ENCODE measurements around the gene JKAMP.
A peak's percentile ranks its signal among the peaks of the same experiment; 100 is the strongest.

The JKAMP gene

GRCh38 chr14:59481871-59482540 lies 2.3 kb upstream of the JKAMP start:
- peak; percentile 78 for DNase-seq (ENCODE audit: low read depth)

GRCh38 chr14:59482541-59483331 lies 1.6 kb upstream of the JKAMP start:
- peak; percentile 94 for DNase-seq (ENCODE audit: low read depth)

- peak; percentile 65 for DNase-seq (ENCODE audit: low read depth)
Observed at GRCh38 chr14:59483363-59483762, 954 bp upstream of the JKAMP start.

GRCh38 chr14:59484639-59485175 lies 390 bp downstream of the JKAMP start:
- peak; percentile 42 for DNase-seq (ENCODE audit: low read depth)

GRCh38 chr14:59490756-59491155 lies 6.4 kb downstream of the JKAMP start:
- peak; percentile 25 for DNase-seq (ENCODE audit: low read depth)

GRCh38 chr14:59492384-59492783 lies 8.1 kb downstream of the JKAMP start:
- no peak for DNase-seq (ENCODE audit: low read depth)

DNA sequence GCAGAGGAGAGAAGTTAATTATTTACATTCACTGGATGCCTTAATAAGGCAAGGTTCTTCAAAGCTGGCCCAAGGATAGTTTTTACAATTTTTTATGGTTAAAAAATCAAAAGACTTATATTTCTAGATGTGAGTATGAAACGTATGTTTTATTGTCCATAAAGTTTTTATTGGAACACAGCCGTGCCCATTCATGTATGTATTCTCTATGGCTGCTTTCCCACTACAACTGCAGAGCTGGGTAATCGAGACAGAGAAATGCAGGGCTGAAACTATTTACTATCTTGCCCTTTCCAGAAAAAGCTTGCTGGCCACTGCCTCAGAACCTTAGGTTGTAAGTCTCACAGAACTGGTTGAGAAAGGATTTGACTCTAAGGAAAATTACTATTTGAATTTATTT lies 16.4 kb downstream of the JKAMP start:
- DNase-seq (ENCODE audit: low read depth) = no peak

- no peak for DNase-seq (ENCODE audit: low read depth)
Observed at GRCh38 chr14:59503256-59503655, 18.9 kb downstream of the JKAMP start.

DNA sequence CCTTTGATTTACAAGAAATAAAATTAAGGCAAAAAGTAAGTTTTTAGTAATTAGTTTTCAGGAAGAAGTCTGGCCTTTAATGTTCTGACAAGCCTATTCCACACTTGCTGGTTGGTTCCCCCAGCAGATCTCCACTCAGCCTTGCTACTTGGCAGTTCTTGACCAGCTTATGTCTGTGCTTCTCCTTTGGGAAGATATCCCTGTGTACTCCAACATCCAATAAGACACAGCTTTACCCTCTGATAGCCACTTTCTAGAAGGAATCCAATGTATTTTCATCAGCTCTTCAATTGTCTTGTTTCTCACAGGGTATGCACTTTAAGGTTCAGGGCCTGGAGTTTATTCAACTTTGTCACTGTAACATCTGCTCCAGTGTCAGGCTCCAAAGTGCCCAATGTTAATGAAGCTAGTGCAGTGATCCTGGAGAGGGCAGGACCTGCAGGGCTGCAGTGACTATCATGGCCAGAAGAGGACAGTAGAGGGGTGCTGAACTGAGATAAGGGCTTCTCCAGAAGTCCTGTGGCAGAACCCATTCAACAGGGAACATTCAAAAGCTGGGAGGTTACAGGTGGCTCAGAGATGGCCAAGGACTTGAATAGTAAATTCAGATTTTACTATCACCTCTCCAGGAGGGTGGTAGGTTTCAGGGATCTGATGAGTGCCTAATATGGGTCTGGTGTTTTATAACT lies 22.9 kb downstream of the JKAMP start:
- peak; percentile 69 for DNase-seq (ENCODE audit: low read depth)

GRCh38 chr14:59507752-59508103 lies 23.4 kb downstream of the JKAMP start:
- no peak for DNase-seq (ENCODE audit: low read depth)

GRCh38 chr14:59509101-59509500 lies 24.8 kb downstream of the JKAMP start:
- no peak for DNase-seq (ENCODE audit: low read depth)

GRCh38 chr14:59510001-59510400 lies 25.7 kb downstream of the JKAMP start:
- peak; percentile 22 for DNase-seq (ENCODE audit: low read depth)

DNA sequence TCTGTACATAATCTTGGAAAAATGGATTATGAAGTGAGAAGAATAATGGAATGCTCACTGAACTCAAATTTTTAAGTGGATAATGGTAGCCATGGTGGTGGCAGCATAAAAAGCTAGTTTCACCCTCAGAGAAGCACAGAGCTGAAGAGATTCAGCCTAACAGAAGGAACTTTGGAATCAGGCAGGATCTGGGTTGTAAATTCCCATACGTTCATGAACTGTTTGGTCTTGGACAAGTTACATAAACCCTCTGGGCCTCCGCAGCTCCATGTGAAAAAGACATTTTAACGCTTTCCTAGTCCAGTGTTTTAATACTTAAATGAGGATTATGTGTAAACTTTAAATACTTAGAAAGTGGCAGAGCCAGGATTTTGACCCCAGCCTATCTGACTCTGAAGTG lies 26.6 kb downstream of the JKAMP start:
- DNase-seq (ENCODE audit: low read depth) = no peak

GRCh38 chr14:59511916-59512575 lies 27.7 kb downstream of the JKAMP start:
- no peak for DNase-seq (ENCODE audit: low read depth)

- DNase-seq (ENCODE audit: low read depth) = no peak
Observed at GRCh38 chr14:59520224-59520623, 35.9 kb downstream of the JKAMP start.

DNA sequence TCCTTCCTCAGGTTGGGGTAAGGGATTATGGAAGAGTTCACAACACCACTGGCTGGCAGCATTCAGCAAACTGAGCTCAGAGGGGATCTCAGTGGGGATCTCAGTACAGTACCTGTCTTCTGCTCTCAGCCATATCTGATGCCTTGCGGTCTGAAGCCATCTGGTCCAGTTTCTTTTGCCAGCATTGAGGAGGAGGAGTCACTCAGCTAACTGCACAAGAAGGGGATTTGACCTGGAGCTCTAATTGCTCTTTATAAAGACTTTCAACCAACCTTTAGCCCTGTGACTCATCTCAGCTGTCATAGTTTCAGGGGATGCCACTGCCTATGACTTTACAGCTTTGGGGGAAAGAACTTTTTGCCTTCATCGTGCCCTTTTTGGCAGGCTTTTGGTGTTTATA lies 44.9 kb downstream of the JKAMP start:
- DNase-seq (ENCODE audit: low read depth) = no peak

- DNase-seq (ENCODE audit: low read depth) = no peak
Observed at GRCh38 chr14:59530349-59530748, 46.0 kb downstream of the JKAMP start.

DNA sequence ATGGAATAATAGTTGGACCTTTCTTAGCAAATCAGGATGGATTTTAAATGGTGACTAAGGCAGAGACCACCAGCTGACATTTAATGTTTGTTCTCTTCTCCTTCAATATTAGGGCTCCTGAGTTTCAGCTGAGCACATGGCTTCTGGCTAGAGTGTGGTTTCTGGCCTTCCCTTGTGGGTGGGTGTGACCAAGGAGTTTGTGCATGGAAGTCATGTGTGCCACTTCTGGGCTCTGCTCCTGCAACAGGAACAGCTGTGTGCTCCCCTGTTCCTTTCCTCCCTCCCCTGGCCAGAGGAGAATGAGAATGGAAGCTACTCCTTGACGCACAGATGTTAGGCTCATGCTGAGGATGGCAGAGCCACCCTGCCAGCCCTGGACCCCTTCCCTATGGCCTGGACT lies 48.1 kb downstream of the JKAMP start:
- DNase-seq (ENCODE audit: low read depth) = no peak

- peak; percentile 49 for DNase-seq (ENCODE audit: low read depth)
Observed at GRCh38 chr14:59534361-59534987, 50.2 kb downstream of the JKAMP start.

DNA sequence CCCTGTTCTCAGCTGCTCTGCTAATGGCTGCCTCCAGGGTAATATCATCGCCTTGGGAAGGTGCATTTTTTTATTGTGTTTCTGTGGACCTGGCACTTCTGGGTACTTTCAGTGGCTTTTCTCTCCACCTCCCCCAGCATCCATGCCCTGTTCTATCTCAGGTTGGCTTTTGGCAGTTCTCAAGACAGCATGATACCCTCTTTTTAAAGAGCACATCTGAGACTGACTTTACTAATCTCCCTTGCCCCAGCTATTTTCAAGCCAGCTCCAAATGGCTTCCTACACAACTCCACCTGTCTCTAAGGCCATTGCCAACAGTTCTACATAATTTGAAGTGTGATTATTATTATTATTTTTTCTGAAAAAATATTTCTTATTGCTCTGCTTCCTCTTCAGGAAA lies 53.2 kb downstream of the JKAMP start:
- no peak for DNase-seq (ENCODE audit: low read depth)

GRCh38 chr14:59538936-59539335 lies 54.6 kb downstream of the JKAMP start:
- no peak for DNase-seq (ENCODE audit: low read depth)

- DNase-seq (ENCODE audit: low read depth) = no peak
Observed at GRCh38 chr14:59540852-59541251, 56.5 kb downstream of the JKAMP start.

Data from iris pigment epithelial cell (primary cell).